Calu3 (cell line): ENCODE data around the gene ADAMTSL3. TPM values are rescaled to one million over a fixed set of nuclear protein-coding genes. Genes with fewer than 3 reads are reported as not detected.
A peak's percentile ranks its signal among the peaks of the same experiment; 100 is the strongest.

Source experiments
- Bru-seq: library from RNA; stranded (reverse); fragments of 400-500 nt; gene quantifications from one replicate; lab custom pipeline; 2021; lab: Mats Ljungman, UMichigan
- BruChase-seq, 2 experiments: library from RNA; stranded (reverse); fragments of 400-500 nt; gene quantifications; one replicate each; lab custom pipeline; 2021; lab: Mats Ljungman, UMichigan
- BruUV-seq: library from RNA; stranded (reverse); fragments of 400-500 nt; replicated peaks from 2 replicates; lab custom pipeline; 2021; lab: Mats Ljungman, UMichigan
- CTCF ChIA-PET: fragments of 300-600 bp; sonication (Branson Sonifier 250); formaldehyde crosslinking; loops from one replicate; lab custom pipeline; 2022; ENCODE audit warnings: antibody characterized with exemption; lab: Charles Lee
- DNase-seq: peaks from one replicate; pipeline ENCODE4 v3.0.0; 2022
- H3K27ac Mint-ChIP-seq: one replicate; pipeline ENCODE4 v1.8.0; 2022; ENCODE audit warnings: mixed read lengths; ENCODE audit not compliant: unreplicated experiment
- H3K27me3 Mint-ChIP-seq: one replicate; pipeline ENCODE4 v1.8.0; 2022; ENCODE audit warnings: mixed read lengths; ENCODE audit not compliant: unreplicated experiment
- H3K36me3 Mint-ChIP-seq: one replicate; pipeline ENCODE4 v1.8.0; 2022; ENCODE audit warnings: mild to moderate bottlenecking, moderate library complexity, mixed read lengths; ENCODE audit not compliant: insufficient read depth, unreplicated experiment
- H3K4me1 Mint-ChIP-seq: one replicate; pipeline ENCODE4 v1.8.0; 2022; ENCODE audit warnings: mild to moderate bottlenecking, low read depth, mixed read lengths; ENCODE audit not compliant: unreplicated experiment
- H3K4me3 Mint-ChIP-seq: one replicate; pipeline ENCODE4 v1.8.0; 2022; ENCODE audit warnings: mild to moderate bottlenecking, low read depth, moderate library complexity, mixed read lengths; ENCODE audit not compliant: unreplicated experiment
- H3K9me3 Mint-ChIP-seq: one replicate; pipeline ENCODE4 v1.8.0; 2022; ENCODE audit warnings: low read depth, mixed read lengths; ENCODE audit not compliant: unreplicated experiment
- intact Hi-C: fragments of 100-400 bp; cut with micrococcal nuclease; formaldehyde crosslinking; loops from one replicate; pipeline ENCODE4 v1.10.0; 2022; ENCODE audit not compliant: unreplicated experiment
- long read RNA-seq: library from polyadenylated mRNA; stranded (forward); transcript quantifications from one replicate; pipeline ENCODE4 v2.0.0, GENCODE V29; 2022
- total RNA-seq: library from RNA; stranded (reverse); gene quantifications from 2 replicates; pipeline ENCODE4 v1.2.3, GENCODE V29; 2022
- TF ChIP-seq, protein P1 (sequence below): fragments of 200-600 bp; IDR thresholded peaks from one replicate; pipeline ENCODE4 v1.8.0; 2022; ENCODE audit warnings: antibody characterized with exemption; ENCODE audit not compliant: unreplicated experiment

The ADAMTSL3 gene, protein sequence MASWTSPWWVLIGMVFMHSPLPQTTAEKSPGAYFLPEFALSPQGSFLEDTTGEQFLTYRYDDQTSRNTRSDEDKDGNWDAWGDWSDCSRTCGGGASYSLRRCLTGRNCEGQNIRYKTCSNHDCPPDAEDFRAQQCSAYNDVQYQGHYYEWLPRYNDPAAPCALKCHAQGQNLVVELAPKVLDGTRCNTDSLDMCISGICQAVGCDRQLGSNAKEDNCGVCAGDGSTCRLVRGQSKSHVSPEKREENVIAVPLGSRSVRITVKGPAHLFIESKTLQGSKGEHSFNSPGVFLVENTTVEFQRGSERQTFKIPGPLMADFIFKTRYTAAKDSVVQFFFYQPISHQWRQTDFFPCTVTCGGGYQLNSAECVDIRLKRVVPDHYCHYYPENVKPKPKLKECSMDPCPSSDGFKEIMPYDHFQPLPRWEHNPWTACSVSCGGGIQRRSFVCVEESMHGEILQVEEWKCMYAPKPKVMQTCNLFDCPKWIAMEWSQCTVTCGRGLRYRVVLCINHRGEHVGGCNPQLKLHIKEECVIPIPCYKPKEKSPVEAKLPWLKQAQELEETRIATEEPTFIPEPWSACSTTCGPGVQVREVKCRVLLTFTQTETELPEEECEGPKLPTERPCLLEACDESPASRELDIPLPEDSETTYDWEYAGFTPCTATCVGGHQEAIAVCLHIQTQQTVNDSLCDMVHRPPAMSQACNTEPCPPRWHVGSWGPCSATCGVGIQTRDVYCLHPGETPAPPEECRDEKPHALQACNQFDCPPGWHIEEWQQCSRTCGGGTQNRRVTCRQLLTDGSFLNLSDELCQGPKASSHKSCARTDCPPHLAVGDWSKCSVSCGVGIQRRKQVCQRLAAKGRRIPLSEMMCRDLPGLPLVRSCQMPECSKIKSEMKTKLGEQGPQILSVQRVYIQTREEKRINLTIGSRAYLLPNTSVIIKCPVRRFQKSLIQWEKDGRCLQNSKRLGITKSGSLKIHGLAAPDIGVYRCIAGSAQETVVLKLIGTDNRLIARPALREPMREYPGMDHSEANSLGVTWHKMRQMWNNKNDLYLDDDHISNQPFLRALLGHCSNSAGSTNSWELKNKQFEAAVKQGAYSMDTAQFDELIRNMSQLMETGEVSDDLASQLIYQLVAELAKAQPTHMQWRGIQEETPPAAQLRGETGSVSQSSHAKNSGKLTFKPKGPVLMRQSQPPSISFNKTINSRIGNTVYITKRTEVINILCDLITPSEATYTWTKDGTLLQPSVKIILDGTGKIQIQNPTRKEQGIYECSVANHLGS (N-terminal part only)
- total RNA-seq (1.1 and 2.4 TPM in 2 replicates), Bru-seq, nascent RNA (percentile 25 among the genes with signal in this experiment), BruChase-seq, experiment 1, labeled RNA remaining after a 6-hour chase (percentile 16 among the genes with signal in this experiment), BruChase-seq, experiment 2, labeled RNA remaining after a 2-hour chase (percentile 17 among the genes with signal in this experiment)
- long read RNA-seq, partial matches to known transcripts: 0 of 1 reads
- long read RNA-seq, other reads (novel, unspliced or antisense): 1 of 1 reads

GRCh38 chr15:83653639-83654378, at the start of gene ADAMTSL3:
Gene ADAMTSL3 (plus strand): TSS chr15:83654123. CDS start chr15:83655762, 1,639 bp downstream.
- CTCF ChIA-PET: no interaction called here
- TF ChIP-seq, protein P1, sequence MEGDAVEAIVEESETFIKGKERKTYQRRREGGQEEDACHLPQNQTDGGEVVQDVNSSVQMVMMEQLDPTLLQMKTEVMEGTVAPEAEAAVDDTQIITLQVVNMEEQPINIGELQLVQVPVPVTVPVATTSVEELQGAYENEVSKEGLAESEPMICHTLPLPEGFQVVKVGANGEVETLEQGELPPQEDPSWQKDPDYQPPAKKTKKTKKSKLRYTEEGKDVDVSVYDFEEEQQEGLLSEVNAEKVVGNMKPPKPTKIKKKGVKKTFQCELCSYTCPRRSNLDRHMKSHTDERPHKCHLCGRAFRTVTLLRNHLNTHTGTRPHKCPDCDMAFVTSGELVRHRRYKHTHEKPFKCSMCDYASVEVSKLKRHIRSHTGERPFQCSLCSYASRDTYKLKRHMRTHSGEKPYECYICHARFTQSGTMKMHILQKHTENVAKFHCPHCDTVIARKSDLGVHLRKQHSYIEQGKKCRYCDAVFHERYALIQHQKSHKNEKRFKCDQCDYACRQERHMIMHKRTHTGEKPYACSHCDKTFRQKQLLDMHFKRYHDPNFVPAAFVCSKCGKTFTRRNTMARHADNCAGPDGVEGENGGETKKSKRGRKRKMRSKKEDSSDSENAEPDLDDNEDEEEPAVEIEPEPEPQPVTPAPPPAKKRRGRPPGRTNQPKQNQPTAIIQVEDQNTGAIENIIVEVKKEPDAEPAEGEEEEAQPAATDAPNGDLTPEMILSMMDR: no peak
- H3K27ac Mint-ChIP-seq: no peak within 1 kb of the TSS
- H3K4me1 Mint-ChIP-seq: peaks cover 13% of the 10 kb centered on the region
- H3K4me3 Mint-ChIP-seq: peak within 1 kb of the TSS; percentile 48
- H3K27me3 Mint-ChIP-seq: peaks cover 43% of the 10 kb centered on the region
- H3K9me3 Mint-ChIP-seq: no peaks in the 10 kb centered on the region
- BruUV-seq: no TSS peak
- H3K36me3 Mint-ChIP-seq: no peaks in the 10 kb centered on the region
- DNase-seq: peak; percentile 83
- intact Hi-C loops: loop anchor here (5.0 to 10.0 kb wide), 2 partner anchors 93 to 381 kb away; no protein-coding TSS in a partner anchor

DNA sequence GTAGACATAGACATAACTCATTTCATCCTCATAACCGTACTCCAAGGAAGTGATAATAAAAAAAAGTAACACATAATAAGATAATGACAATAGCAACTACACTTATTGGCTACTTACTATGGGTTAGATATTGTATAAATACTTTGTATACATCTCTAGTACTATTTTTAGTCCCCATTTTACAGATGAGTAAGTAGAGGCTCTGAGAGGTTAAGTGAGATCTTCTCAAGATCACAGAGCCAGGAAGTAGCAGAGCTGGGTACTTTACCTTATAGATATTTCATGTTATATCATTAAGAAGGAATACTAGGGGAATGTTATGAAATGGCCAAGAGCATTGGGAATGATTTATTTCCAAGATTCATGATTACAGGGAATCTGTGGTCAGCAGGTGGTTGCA, 49.4 kb upstream of the ADAMTSL3 start:
- CTCF ChIA-PET: no interaction called here
- TF ChIP-seq, protein P1: no peak
- Mint-ChIP-seq H3K27ac (no peak overlapping the region), H3K4me1 (no peaks in the 10 kb centered on the region), H3K9me3 (peaks cover 6% of the 10 kb centered on the region), H3K4me3 (no peak overlapping the region), H3K27me3 (no peaks in the 10 kb centered on the region), H3K36me3 (no peaks in the 10 kb centered on the region)
- intact Hi-C loops: no loop called here
- no peak for DNase-seq
- BruUV-seq: no TSS peak

- DNase-seq: no peak
- no TSS peak for BruUV-seq
- intact Hi-C loops: no loop called here
- Mint-ChIP-seq H3K4me1 (no peaks in the 10 kb centered on the region), H3K9me3 (peaks cover 6% of the 10 kb centered on the region), H3K36me3 (no peaks in the 10 kb centered on the region), H3K27ac (no peak overlapping the region), H3K27me3 (no peaks in the 10 kb centered on the region), H3K4me3 (no peak overlapping the region)
- CTCF ChIA-PET: interaction anchor here (0.5 kb wide), 1 partner anchor 360 kb away, joined by 4 read pairs; no protein-coding TSS in a partner anchor
- TF ChIP-seq, protein P1: no peak
Measured at GRCh38 chr15:83605111-83605945, 48.6 kb upstream of the ADAMTSL3 start.
